Measurements from ENCODE around the gene TMIGD3.
A peak's percentile ranks its signal among the peaks of the same experiment; 100 is the strongest.

Gene TMIGD3

DNA sequence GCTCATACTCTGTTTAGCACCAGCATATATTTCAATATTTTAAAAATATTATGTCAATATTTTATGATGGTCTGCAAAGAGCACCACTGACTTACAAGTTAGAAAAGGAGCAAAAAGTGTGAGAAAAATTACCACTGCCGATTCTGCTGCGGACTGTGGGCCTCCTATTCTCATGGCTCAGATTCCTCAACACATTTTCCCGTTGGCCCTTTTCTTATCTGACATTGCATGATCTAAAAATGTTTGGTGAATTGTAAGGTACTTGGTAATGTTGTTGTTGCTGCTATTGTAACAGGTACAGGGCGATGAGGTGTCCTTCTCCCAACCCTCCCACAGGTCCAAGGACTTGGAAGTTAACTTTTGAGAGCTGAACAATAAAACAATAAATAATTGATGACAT, 28.9 kb downstream of the TMIGD3 start:
- no peak for DNase-seq (ENCODE audit: low read depth in 2 of 2)

DNA sequence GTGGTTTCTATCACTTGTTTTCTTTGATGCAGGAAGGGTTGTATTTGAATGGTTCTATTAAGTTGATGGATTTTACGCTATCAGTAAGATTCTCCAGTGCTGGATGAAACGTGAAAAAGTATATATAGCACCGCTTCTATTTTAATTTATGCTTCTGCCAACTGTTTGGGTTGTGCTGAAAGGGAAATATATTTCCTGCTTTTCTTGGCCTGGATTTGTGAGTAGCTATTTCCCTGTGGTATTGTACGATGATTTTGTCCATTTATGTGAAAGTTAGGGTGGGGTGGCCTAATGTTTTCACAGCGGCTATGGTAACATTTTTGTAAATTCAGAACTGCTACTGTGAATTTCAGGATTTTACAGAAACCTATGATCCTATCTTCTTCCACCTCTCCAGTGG, 29.3 kb downstream of the TMIGD3 start:
- no peak for DNase-seq (ENCODE audit: low read depth in 2 of 2)

GRCh38 chr1:111471538-111471937, 31.9 kb downstream of the TMIGD3 start:
- no peak for DNase-seq (ENCODE audit: low read depth in 2 of 2)

GRCh38 chr1:111471012-111471411, 32.4 kb downstream of the TMIGD3 start:
- DNase-seq (ENCODE audit: low read depth in 2 of 2): peak in 1 of 2 experiments; percentile 48

GRCh38 chr1:111470596-111470995, 32.8 kb downstream of the TMIGD3 start:
- DNase-seq (ENCODE audit: low read depth in 2 of 2): no peak

DNA sequence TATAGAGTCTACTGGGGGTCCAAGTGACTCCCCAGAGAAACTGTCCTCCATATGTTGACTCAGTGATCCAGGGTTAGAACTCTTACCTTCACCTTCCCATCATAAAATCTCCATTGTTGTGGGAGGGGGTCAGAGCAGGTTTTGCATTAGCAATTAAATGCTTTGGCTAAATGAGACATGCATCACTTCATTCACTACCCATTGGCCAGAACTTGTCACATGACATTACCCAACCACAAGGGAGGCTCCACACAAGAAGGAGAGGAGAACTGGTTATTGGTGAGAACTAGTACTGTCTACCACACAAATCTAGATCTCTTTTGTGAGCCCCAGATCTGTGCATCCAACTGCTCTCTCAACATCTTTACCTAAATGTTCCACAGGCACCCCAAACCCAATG, 33.9 kb downstream of the TMIGD3 start:
- no peak for DNase-seq (ENCODE audit: low read depth in 2 of 2)

- DNase-seq (ENCODE audit: low read depth in 2 of 2): no peak
Measured at GRCh38 chr1:111468717-111469100, 34.7 kb downstream of the TMIGD3 start.

GRCh38 chr1:111467865-111468716, 35.3 kb downstream of the TMIGD3 start:
- DNase-seq (ENCODE audit: low read depth in 2 of 2): no peak

DNA sequence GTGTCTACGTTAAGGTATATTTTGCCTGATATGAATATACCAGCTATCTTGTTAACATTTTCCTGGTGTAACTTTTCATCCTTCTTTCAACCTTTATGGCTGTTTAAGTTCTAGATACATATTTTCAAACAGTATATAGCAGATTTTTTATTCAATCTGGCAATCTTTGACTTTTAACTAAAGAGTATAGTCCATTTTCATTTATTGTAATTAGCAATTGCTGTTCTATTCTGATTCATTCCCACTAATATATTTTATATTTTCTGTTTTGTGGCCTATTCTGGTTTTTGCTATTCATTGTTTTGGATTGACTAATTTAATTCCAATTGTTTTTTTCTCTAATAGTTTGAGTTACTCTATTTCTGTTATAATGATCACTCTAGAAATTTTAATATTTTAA, 37.0 kb downstream of the TMIGD3 start:
- DNase-seq (ENCODE audit: low read depth in 2 of 2): no peak

DNA sequence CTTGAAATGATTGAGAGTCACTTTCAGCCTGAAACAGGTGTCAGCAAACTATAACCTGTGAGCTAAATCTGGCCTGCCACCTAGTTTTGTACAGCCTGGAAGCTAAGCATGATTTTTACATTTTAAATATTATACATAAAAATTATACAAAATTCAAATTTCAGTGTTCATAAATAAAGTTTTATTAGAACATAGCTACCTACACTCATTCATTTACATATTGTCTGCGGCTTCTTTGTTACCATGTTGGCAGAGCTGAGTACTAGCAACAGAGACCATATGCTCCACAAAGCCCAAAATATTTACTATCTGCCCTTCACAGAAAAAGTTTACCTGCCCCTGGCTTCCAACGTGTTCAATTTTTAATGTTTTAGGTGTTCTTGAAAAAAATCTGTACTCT, 37.7 kb downstream of the TMIGD3 start:
- no peak for DNase-seq (ENCODE audit: low read depth in 2 of 2)

DNA sequence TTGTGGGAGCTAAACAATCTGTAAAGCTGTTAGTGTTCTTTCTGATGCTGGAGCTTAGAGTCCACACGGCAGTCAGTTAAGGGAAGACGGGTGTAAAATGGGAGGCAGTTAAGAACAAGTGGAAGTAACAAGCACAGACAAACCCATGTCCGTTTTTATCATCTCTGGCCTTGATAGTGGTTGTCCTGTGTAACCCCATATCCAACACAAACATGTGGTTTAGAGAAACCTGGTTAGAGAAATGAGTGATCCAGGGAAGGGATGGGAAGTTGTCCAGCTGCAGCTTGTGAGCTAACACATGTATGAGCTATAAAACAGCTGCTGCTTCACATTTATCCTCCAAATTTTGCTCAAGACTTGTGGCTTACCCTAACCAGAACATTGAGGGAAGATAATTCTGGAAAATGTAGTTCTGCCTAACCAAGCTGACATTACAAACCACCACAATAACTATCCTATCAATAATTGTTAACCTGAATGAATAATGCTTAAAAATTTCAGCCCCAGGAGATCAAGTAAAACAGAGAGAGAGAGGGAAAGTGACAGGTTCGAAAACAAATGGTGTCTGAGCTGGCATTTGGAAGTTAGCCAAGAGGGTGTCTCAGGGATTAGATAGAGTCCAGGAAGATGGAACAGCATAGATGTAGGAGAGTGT, 40.3 kb downstream of the TMIGD3 start:
- DNase-seq (ENCODE audit: low read depth in 2 of 2): no peak

GRCh38 chr1:111462370-111463028, 40.9 kb downstream of the TMIGD3 start:
- DNase-seq (ENCODE audit: low read depth in 2 of 2): no peak

DNA sequence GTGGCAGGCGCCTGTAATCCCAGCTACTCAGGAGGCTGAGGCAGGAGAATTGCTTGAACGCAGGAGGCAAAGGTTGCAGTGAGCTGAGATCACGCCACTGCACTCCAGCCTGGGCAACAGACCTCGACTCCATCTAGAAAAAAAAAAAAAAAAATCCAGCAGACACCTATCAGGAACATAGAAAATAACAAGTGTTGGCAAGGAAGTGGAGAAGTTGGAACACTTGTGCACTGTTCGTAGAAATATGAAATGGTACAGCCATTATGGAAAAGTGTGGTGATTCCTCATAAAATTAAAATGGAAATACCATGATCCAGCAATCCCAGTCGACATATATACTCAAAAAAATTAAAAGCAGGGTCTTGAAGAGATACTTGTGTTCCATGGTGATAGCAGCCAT, 41.7 kb downstream of the TMIGD3 start:
- DNase-seq (ENCODE audit: low read depth in 2 of 2): no peak

GRCh38 chr1:111455642-111456031, 47.8 kb downstream of the TMIGD3 start:
- DNase-seq (ENCODE audit: low read depth in 2 of 2): no peak

- DNase-seq (ENCODE audit: low read depth in 2 of 2): no peak
Measured at GRCh38 chr1:111454859-111455641, 48.4 kb downstream of the TMIGD3 start.

GRCh38 chr1:111453706-111454105, 49.7 kb downstream of the TMIGD3 start:
- DNase-seq (ENCODE audit: low read depth in 2 of 2): no peak

DNA sequence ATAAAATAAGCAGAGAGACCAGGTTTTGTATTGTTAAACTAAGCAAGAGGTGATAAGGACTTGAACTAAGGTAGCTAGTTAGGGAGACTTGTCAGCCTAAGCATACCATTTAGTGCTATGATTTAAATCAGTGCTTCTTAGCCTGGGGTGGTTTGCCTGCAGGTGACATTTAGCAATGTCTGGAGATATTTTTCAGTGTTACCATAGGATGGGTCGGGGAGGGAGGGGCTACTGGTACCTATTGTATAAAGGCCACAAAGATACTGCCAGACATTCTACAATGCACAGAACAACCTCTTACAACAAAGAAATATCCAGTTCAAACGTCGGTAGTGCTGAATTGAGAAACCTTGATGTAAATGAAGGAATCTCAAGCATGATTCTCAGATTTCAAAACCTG, 50.9 kb downstream of the TMIGD3 start:
- no peak for DNase-seq (ENCODE audit: low read depth in 2 of 2)

- DNase-seq (ENCODE audit: low read depth in 2 of 2): no peak
Measured at GRCh38 chr1:111450185-111450584, 53.2 kb downstream of the TMIGD3 start.

DNA sequence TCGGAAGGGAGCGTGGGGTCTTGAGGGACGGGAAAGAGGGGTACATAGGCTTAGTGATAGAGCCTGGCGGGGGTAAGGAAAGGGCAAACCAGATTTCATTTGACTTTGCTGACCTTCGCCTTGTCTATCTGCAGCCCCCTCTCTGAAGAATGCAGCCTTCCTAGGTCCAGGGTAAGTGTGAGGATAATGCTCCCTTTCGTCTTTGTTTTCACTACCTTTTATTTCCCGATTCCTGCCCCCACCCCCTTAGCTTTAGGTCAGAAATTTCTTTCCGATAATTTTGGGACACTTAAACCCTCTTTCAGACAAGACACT, 53.8 kb downstream of the TMIGD3 start:
- no peak for DNase-seq (ENCODE audit: low read depth in 2 of 2)

DNA sequence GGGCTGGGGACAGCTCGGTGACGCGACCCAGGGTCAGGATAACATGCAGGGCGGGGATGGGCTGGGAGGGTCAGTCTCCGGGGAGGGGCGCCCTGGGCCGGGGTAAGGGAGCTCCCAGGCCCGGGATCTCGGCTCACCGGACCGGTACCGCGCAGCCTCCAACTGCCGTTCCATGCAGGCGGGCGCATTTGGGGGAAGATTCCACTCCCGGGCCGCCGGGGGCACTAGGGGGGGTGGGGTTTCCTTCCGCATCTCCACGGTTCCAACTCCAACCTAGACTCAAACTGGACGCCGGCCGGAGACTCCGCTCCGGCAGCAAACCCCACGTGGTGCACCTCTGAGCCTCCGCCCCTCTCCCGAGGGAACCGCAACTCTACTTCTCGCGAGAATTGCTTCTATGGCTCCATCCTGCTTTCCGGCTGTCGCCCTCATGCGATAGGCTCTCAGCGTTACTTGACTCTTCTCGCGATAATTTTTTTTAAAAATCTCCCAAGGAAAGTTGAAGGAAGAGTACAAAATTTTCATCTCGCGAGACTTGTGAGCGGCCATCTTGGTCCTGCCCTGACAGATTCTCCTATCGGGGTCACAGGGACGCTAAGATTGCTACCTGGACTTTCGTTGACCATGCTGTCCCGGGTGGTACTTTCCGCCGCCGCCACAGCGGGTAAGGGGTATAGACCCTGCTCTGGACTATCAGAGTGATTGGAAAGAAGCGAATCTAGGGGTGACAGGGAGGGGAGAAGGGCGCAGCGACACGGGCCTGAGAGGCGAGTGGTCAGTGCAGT, 54.3 kb downstream of the TMIGD3 start, which contains the start of the genes ATP5PB and WDR77:
TSS of gene ATP5PB (plus strand) at position 547 of the 785 bp plus-strand sequence. CDS start at position 625, 78 bp downstream.
TSS of gene WDR77 (minus strand) at position 339 of the 785 bp plus-strand sequence. CDS start at position 252, 87 bp downstream.
- peak; percentile 78 to 83 for DNase-seq (ENCODE audit: low read depth in 2 of 2)

GRCh38 chr1:111448482-111448917, 54.9 kb downstream of the TMIGD3 start:
- peak in 1 of 2 experiments; percentile 15 for DNase-seq (ENCODE audit: low read depth in 2 of 2)
